HepG2 (cell line): ENCODE measurements around the gene SAMM50. TPM values are rescaled to one million over a fixed set of nuclear protein-coding genes. Genes with fewer than 3 reads are reported as not detected.
A peak's percentile ranks its signal among the peaks of the same experiment; 100 is the strongest.

ENCODE experiments used
- ARNT2 ChIP-seq: sonication (generic); formaldehyde crosslinking; IDR thresholded peaks from 2 replicates; pipeline ENCODE4 v1.8.0; 2022; ENCODE audit warnings: mild to moderate bottlenecking, low read depth, missing genetic modification reagents, moderate library complexity
- CENPBD1 ChIP-seq: sonication (generic); formaldehyde crosslinking; IDR thresholded peaks from 2 replicates; pipeline ENCODE4 v1.8.0; 2022; ENCODE audit warnings: missing genetic modification reagents, low read depth, mild to moderate bottlenecking, borderline replicate concordance
- GATAD2A ChIP-seq: IDR thresholded peaks from 2 replicates; pipeline ENCODE4 v1.6.1; 2016
- HOXA9 ChIP-seq: sonication (generic); formaldehyde crosslinking; IDR thresholded peaks from 2 replicates; pipeline ENCODE4 v1.8.1; 2022; ENCODE audit warnings: missing genetic modification reagents, mild to moderate bottlenecking, moderate library complexity, borderline replicate concordance
- JARID2 ChIP-seq: sonication (generic); formaldehyde crosslinking; IDR thresholded peaks from 2 replicates; pipeline ENCODE4 v1.8.1; 2023; ENCODE audit warnings: missing genetic modification reagents, inconsistent platforms; ENCODE audit not compliant: insufficient replicate concordance
- NR0B2 ChIP-seq: sonication (generic); formaldehyde crosslinking; IDR thresholded peaks from 2 replicates; pipeline ENCODE4 v1.4.0; 2020; ENCODE audit warnings: mild to moderate bottlenecking, missing genetic modification reagents
- PCBP2 ChIP-seq: fragments of 200-400 bp; formaldehyde crosslinking; optimal IDR thresholded peaks from 2 replicates; pipeline ENCODE3; 2018; ENCODE audit warnings: low read length, low read depth; ENCODE audit not compliant: poor library complexity, severe bottlenecking
- SP5 ChIP-seq: IDR thresholded peaks from 2 replicates; pipeline ENCODE4 v1.6.1; 2016; ENCODE audit warnings: low read depth, borderline replicate concordance
- SPEN ChIP-seq: sonication (generic); formaldehyde crosslinking; IDR thresholded peaks from 2 replicates; pipeline ENCODE4 v1.5.1; 2020; ENCODE audit warnings: low read depth, mild to moderate bottlenecking, missing genetic modification reagents
- TOE1 ChIP-seq: sonication (generic); formaldehyde crosslinking; IDR thresholded peaks from 2 replicates; pipeline ENCODE4 v1.4.0; 2020; ENCODE audit warnings: mild to moderate bottlenecking, missing genetic modification reagents
- ZFAT ChIP-seq: sonication (generic); formaldehyde crosslinking; conservative IDR thresholded peaks from 2 replicates; pipeline ENCODE4 v1.8.1; 2023; ENCODE audit warnings: missing genetic modification reagents, inconsistent platforms
- ZNF281 ChIP-seq: sonication (generic); formaldehyde crosslinking; IDR thresholded peaks from 2 replicates; pipeline ENCODE4 v1.4.0; 2020; ENCODE audit warnings: missing genetic modification reagents, borderline replicate concordance
- ZNF446 ChIP-seq: sonication (generic); formaldehyde crosslinking; IDR thresholded peaks from 2 replicates; pipeline ENCODE4 v1.5.0; 2020; ENCODE audit warnings: mild to moderate bottlenecking, missing genetic modification reagents
- ZNF562 ChIP-seq: sonication (generic); formaldehyde crosslinking; IDR thresholded peaks from 2 replicates; pipeline ENCODE4 v1.8.0; 2022; ENCODE audit warnings: missing genetic modification reagents, borderline replicate concordance
- ZNF607 ChIP-seq: sonication (generic); formaldehyde crosslinking; IDR thresholded peaks from 2 replicates; pipeline ENCODE4 v1.5.1; 2020; ENCODE audit warnings: missing genetic modification reagents, mild to moderate bottlenecking, borderline replicate concordance
- ZNF639 ChIP-seq: conservative IDR thresholded peaks from 2 replicates; pipeline ENCODE4 v1.6.1; 2018; ENCODE audit warnings: missing genetic modification reagents
- ZNF709 ChIP-seq: sonication (generic); formaldehyde crosslinking; IDR thresholded peaks from 2 replicates; pipeline ENCODE4 v1.5.0; 2020; ENCODE audit warnings: mild to moderate bottlenecking, missing genetic modification reagents
- ZNF724P ChIP-seq: sonication (generic); formaldehyde crosslinking; IDR thresholded peaks from 2 replicates; pipeline ENCODE4 v1.8.0; 2022; ENCODE audit warnings: missing genetic modification reagents, borderline replicate concordance
- ZNF781 ChIP-seq: sonication (generic); formaldehyde crosslinking; IDR thresholded peaks from 2 replicates; pipeline ENCODE4 v1.5.1; 2020; ENCODE audit warnings: borderline replicate concordance, mild to moderate bottlenecking, missing genetic modification reagents; ENCODE audit errors: not compliant biosample characterization
- ZSCAN31 ChIP-seq: sonication (generic); formaldehyde crosslinking; IDR thresholded peaks from 2 replicates; pipeline ENCODE4 v1.5.0; 2020; ENCODE audit warnings: low read depth, mild to moderate bottlenecking, missing genetic modification reagents
- ZUFSP ChIP-seq: sonication (generic); formaldehyde crosslinking; IDR thresholded peaks from 2 replicates; pipeline ENCODE4 v1.9.0; 2021; ENCODE audit warnings: missing genetic modification reagents, mild to moderate bottlenecking, borderline replicate concordance
- polyA plus RNA-seq, 8 experiments: library from polyadenylated mRNA; depleted of rRNA in 3 of 8; stranded (reverse) in 7 of 8; unstranded in 1 of 8; fragments of >200 nt; fragmentation: Illumina TruSeq in 4 of 8; extraction: Trizol in 4 of 8; gene quantifications; 2 replicates each; pipeline versions ENCODE4 v1.2.1 to v1.2.3, GENCODE V29; 2011 to 2016; ENCODE audit warnings: low read depth in 4 of 8, missing spikeins in 1 of 8, mixed read lengths in 1 of 8; ENCODE audit not compliant: insufficient read depth in 1 of 8
- total RNA-seq, 5 experiments: library from RNA; depleted of rRNA; stranded (reverse); fragments of >200 nt; fragmentation: Illumina TruSeq; extraction: Trizol; gene quantifications; 2 replicates each; pipeline ENCODE4 v1.2.3, GENCODE V29; 2016; ENCODE audit warnings: low read depth in 1 of 5

The SAMM50 gene
- total and polyA plus RNA-seq, 2 of the 13 experiments (the other 11 are each of a cell fraction or from before 2014, with no cell fraction given): 34.7 to 63.4 TPM

GRCh38 chr22:43923631-43924464, 31.4 kb upstream of the SAMM50 start, which contains the start of gene PNPLA3 (continued):
- TF ChIP-seq ZNF724P (CRISPR knock-in tag) (peak; percentile 45; the same call in 1 of the 2 replicates), ZNF781 (no peak), ARNT2 (peak; percentile 74; the same call in 1 of the 2 replicates), JARID2 (CRISPR knock-in tag) (no peak), ZNF639 (no peak; the same call in 1 of the 2 replicates), HOXA9 (0 out of 2 replicates have a peak, but pooled peaks have one; percentile 40), ZNF281 (CRISPR knock-in tag) (peak; percentile 8; the same call in 1 of the 2 replicates), ZSCAN31 (CRISPR knock-in tag) (peak; percentile 25; the same call in 1 of the 2 replicates), ZUFSP (CRISPR knock-in tag) (no peak), ZNF607 (CRISPR knock-in tag) (peak; percentile 80), PCBP2 (no peak), ZNF562 (CRISPR knock-in tag) (no peak), SPEN (0 out of 2 replicates have a peak, but pooled peaks have one; percentile 43), CENPBD1 (CRISPR knock-in tag) (no peak), ZNF709 (CRISPR knock-in tag) (peak; percentile 69; the same call in 1 of the 2 replicates), ZFAT (CRISPR knock-in tag) (no peak), SP5 (peak; percentile 26; the same call in 1 of the 2 replicates), TOE1 (peak; percentile 28; the same call in 1 of the 2 replicates), NR0B2 (CRISPR knock-in tag) (peak; percentile 88; the same call in 1 of the 2 replicates), ZNF446 (CRISPR knock-in tag) (peak; percentile 91; the same call in 1 of the 2 replicates), GATAD2A (CRISPR knock-in tag) (no peak)
